ENCODE data around the gene EID2B.

- TF ChIP-seq ZBTB49 (tag by site-specific recombination; IDR thresholded peaks at IDR 0.05; ENCODE audit: low read depth) (no peak), YY1 (tag by site-specific recombination; IDR thresholded peaks at IDR 0.05) (no peak), CTCF (tag by site-specific recombination; IDR thresholded peaks at IDR 0.05) (no peak), TCF7L2 (IDR thresholded peaks at IDR 0.05; ENCODE audit: borderline replicate concordance, low read depth, low read length) (no peak), HIC1 (tag by site-specific recombination; IDR thresholded peaks at IDR 0.05) (no peak), ZNF785 (tag by site-specific recombination; IDR thresholded peaks at IDR 0.05) (no peak), ZNF830 (tag by site-specific recombination; IDR thresholded peaks at IDR 0.05; ENCODE audit: low read depth) (no peak), REST (tag by site-specific recombination; IDR thresholded peaks at IDR 0.05) (no peak), ZNF26 (tag by site-specific recombination; IDR thresholded peaks at IDR 0.05) (no peak), PRDM4 (tag by site-specific recombination; IDR thresholded peaks at IDR 0.05) (no peak), ZNF664 (tag by site-specific recombination; IDR thresholded peaks at IDR 0.05) (no peak), ZNF10 (tag by site-specific recombination; IDR thresholded peaks at IDR 0.05) (no peak), PRDM6 (tag by site-specific recombination; IDR thresholded peaks at IDR 0.05) (no peak), ZNF2 (tag by site-specific recombination; IDR thresholded peaks at IDR 0.05) (no peak)
These were observed 51.0 kb downstream of the EID2B start for GRCh38 chr19:39481676-39482075.
